GM10847 (cell line): ENCODE results near the gene GALNT12.

Source experiments
- POLR2A ChIP-seq: IDR thresholded peaks from 2 replicates; pipeline ENCODE4 v1.6.1; 2011; ENCODE audit not compliant: insufficient read length; ENCODE audit errors: extremely low read depth

The GALNT12 gene

DNA sequence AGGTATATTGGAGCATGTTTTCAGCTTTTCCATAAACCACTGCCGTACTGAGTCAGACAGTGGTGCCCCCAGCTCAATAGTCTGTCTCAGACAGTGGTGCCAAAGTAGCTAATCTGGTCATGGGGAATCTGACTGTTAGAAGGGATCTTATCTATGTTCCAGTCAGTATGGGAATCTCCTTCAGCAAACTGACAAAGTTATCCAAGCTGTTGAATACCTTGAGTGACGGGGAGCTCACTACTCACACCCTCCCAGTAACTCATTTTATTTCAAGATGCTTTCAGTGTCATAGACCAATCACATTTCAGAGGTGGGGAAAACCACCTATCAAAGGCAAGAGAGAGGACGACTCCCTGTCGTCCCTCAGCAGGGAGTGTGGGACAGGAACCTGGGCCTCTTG, 29.9 kb upstream of the GALNT12 start:
- no peak for TF ChIP-seq POLR2A

DNA sequence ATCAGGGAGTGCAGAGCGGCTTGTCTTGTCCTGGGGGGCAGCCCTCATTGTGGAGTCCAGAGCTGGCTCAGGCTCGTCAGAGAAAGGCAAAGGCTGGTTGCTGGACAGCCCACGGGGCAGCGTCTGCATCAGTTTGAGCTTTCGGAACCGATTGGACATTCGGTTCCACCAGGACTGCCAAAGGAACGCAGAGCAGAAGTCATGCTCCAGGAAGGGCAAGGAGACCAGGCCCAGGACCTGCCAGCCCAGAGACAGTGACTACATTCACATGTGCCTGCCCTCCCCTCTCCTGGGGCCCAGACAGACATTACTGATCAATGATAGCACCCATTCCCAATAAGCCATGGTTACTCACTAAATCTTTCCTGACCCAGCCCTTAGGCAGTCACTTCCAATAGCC, 29.2 kb upstream of the GALNT12 start:
- TF ChIP-seq POLR2A = no peak

DNA sequence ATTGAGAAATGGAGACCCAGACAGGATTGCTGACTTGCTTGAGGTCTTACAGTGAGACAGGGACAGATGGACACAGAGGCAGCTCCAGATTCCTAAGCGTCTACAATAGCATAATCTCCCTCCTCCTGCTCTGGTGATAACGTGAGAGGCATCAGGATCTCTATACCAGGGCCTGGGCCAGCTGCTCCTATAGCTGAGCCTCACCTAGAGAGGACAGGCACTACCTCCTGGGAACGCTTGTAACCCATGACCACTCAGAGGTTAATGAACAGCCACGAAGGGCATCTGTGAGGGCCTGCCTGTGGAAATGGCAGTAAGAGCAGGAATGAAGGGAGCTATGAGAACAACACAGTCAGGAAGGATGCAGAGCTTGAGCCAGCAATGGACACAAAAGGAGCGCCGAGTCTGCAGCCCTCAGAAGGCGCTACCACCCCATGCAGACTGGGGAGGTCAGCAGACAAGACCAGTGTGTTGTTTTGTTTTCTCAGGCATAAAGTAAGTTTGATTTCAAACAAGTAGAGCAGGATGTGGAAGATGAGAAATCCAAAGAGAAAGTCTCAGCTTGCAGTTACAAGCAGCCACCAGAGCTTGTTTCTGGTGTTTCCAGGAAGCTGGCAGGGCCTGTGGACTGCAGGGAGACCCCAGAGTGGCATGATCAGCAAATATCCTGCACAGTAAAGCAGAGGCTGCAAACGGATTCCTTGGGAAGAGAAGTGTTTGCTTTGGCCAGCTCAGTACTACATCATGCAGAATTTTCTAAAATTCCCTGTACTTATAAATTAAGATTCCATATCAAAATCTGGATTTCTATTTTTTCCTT, 28.5 kb upstream of the GALNT12 start:
- no peak for TF ChIP-seq POLR2A

DNA sequence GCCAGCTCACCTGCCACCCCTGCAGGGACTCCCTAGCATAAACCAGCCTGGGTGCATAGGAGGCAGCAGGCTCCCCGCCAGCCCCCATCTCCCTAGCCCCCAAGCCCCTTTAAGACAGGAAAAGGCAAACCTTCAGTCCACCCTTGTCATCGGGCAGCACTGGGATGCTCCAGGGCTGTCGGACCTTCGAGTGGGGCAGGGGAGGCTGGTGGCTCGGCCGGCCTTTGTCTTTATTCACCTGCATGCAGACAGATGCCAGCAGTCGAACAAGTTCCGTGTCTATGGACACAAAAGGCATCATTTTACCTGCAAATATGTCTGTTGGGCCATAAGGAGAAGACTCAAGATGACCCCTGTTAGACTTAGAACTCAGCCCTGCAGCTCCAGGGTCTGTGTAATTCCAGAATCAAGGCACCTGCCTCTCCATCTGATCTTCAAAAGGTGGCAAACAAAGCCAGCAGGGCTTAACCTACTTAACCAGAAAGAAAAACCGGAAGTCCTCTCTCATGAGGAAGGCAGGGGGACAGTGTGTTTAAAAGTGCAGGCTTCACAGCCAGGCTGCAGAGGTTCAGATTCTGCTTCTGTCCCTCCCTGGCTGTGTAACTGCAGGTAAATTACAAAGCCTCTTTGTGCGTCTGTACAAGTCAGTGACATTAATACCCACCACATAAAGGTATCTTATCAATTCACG, 27.3 kb upstream of the GALNT12 start:
- TF ChIP-seq POLR2A = no peak

DNA sequence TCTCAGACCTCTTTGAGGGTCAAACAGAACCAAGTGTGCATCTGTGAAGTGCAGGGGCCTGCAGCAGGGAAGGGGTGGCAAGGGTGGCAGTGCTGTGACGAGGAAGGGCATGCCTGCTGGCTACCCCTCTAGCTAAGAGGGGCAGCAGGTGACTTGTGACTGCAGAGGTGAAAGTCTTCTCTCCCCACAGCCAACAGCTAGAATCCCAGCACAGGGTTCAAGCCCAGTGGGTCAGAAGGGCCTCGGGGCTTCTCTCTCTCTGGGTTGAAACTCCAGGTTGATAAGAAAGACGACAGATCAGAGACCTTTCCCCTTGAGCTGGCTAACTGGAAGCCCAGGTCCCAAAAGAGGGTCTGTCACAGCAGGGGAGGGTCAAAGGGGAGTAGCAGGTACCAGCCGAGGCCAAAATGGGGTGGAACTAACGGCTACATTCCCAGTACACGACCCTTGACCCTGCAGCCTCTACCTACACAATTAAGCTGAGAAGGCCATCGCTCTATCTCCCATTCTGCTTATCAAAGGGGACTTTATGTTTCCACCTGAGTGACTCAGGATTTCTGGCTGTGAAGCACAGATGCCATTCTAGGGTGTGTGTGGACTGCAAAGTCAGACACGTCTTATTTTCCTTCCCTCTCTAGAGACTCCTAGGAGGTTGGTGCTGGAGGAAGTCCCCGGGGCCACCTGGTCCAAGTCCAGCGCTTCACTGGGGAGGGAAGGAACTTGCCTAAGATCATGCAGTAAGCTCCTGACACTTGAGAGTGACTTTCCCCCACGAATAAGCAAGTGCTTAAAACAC, 25.7 kb upstream of the GALNT12 start:
- TF ChIP-seq POLR2A = no peak

DNA sequence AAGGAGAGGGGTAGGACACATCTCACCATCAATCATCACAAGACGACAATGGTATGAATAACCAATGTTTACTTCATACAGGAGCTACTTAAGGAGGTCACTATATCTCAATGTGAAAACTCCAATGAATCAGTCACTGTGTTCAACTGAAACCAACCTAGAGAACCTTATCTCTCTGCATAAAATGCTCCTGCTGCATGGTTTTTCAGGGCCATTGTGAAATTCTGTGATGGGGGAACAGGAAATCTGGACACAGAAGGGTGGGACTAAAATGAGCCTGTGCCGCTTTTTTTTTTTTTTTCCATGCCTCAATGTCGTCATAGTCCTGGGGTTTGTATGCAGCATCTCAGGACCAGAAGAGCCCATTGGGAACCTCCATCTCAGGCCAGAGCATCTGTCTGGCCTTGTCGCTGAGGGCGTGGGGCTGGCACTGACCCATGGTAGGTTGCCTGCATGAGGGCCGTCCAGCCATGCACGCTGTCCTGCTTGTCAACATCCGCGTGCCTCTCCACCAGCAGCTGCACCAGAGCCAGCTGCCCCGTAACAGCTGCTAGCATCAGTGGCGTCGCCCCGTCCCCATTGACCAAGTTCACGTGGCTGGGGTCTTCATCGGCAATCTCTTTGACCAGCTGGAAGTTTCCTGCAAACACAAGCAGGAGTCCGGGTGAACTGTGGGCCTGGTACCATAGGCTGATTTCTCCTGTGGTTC, 23.8 kb upstream of the GALNT12 start:
- no peak for TF ChIP-seq POLR2A

DNA sequence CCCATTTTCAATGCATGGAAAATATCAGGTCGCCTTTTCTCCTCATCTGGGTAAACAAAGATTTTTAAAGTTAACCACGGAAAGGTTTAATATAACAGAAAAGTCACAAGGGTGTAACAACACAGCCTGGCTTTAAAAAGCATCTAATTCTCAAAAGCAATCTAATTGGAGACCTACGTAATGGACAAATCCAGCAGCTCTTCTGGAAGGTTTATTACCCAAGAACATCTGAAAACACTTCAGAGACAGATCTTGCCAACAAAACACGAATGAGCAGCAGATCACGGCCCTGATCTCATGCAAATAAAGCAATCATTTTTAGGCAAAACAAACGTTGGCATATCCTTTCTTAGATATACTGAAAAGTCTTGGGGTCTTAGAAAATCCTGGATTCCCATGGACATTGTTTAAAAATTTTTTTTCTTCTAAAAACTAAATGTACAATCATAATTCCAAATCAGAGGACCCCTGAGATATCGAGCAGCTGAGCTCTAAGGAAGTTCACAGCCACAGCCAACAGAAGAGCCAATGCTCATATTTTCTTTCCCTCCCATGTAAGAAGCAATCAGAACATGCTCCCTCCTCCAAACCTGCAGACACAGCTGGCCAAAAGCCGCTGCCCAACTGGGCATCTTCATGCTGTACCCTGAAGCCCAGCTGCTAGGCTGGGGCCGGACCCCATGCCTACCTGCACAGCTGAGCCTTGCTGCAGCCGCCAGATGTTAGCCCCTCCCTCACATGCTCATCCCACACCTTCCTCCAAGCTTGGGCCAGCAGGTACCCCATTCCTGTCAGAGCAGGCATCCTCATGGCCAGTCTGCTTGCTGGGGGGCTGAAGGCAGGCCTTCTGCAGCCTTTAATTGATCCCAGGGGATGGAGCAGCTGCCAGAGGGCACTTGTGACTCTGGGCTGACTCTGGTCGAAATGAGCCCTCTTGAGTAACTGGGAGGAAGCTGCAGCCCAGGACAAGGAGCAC, 22.4 kb upstream of the GALNT12 start:
- no peak for TF ChIP-seq POLR2A

DNA sequence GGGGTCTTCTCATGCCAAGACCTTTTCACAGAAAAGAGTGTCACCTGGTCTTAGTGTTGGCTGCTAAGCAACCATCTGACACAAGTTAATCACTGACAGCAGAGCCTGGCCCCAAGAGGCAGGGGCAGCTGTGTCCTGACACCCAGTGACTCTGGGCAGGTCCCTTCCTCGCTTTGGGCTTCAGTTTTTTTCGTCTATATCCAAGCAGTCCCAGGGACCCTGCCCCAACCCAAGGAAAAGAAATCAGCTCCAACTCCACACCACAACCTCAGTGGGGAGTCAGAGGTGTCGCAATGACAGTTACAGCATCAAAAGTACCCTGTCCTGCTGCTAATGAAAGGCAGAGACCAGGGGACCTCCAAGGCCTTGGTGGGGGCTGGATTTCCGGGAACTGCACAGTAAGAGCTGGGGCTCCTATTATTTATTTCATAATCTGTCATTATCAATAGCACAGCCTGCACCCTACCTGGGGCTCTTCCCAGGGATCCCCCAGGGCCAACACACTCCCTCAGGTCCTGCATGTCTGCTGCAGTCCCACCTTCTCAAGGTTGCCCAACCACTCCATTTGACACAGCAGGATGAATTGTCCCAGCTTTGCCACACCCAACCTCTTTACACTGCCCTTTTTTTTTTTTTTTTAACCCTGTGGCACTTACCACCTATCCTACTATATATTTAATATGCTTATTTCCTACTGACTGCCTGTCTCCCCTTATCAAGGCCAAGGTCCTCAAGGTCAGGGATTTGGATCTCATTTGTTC, 20.5 kb upstream of the GALNT12 start:
- no peak for TF ChIP-seq POLR2A

DNA sequence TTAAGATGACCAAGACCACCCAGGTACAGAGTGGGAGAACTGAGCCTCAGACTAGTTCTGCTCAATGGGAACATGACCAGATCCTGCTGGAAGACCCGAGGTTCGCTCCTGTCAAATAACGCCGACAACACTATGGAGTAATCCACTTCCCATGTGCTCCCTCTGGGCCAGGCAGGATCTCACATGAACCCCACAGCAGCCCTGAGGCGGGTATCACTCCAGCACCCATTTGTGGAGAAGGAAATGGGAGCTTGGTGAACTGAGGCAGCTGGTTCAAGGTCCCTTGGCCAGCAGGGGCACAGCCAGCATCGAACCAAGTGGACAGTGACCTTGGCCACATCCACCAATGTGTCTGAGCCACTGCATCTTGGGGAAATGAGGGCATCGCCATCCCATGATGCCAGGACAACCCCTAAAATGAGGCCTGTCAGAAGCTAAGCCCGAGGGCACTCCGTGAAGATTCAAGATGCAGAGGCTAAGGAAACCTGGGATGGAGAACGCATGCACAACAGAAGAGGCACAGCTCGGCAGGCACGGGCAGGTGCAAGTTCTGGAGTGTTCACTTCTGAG, 19.6 kb upstream of the GALNT12 start:
- no peak for TF ChIP-seq POLR2A

DNA sequence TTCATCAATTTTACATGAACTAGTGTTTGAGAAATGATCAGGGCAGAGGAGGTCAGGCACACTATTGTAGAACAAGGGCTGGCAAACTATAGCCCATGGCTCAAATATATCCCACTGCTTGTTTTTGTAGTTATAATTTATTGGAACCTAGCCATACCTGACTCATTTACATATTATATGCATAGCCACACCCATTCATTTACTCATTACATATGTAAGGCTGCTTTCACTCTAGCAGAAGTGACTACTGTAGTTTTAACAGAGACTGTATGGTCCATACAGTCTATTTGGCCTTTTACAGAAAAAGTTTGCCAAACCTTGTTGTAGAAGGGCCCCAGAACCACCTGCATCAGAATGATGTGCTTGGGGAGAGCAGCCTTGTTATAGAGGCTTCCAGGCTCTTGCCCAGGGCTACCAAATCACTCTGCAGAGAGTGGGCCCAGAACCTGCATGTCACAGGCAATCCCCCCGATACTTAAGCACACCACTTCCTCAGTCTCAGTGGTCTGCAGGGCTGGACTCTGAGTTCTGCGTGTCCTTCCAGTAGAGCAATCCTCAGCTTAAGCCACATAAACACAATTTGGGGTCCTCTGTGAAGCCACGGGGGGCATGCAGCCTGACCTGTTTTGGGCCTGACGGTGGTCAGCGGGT, 17.9 kb upstream of the GALNT12 start:
- TF ChIP-seq POLR2A = no peak

DNA sequence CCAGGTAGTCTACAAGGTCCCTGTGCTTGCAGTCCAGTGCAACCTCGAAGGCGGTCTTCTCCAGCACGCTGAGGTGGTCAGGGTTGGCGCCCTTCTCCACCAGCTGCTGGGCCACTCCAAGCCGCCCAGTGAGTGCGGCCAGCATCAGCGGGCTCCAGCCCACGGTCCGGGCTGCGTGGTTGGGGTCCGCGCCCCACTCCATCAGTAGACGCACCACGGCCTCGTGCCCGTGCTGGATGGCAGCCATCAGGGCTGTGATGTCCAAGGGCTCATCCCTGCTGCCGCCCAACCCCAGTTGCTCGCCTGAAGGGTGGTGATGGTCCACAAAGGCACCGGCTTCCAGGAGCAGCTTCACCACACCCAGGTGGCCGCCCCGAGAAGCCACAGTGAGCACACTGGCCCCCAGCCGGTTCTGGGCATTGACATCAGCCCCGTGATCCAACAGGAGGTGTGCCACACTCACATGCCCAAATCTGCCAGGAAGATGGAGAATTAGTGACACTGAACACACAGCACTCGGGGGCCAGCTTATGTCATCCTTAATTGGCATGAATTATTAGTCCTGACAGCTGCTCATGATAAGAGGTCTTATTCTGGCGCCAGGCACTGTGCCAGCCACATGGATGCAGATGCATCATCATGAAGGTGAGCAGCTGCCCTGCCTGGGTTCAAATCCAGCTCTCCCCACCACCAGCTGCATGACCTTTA, 17.2 kb upstream of the GALNT12 start:
- no peak for TF ChIP-seq POLR2A
